ENCODE results near the gene COPE.

DNA sequence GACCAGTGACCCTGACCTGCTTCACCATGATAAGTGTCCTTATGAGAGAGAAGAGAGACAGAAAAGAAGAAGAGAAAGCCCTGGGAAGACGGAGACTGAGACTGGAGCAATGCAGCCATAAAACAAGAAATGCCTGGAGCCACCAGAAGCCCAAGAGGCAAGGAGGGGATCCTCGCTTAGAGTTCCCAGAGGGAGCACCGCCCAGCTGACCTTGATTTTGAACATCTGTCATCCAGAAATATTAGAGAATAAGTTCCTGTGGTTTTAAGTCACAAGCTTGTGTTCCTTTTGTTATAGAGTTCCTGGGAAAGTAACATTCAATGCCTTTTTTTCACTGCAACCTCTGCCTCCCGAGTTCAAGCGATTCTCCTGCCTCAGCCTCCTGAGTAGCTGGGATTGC is 43.5 kb downstream of the COPE start:
- TF ChIP-seq, protein P1, sequence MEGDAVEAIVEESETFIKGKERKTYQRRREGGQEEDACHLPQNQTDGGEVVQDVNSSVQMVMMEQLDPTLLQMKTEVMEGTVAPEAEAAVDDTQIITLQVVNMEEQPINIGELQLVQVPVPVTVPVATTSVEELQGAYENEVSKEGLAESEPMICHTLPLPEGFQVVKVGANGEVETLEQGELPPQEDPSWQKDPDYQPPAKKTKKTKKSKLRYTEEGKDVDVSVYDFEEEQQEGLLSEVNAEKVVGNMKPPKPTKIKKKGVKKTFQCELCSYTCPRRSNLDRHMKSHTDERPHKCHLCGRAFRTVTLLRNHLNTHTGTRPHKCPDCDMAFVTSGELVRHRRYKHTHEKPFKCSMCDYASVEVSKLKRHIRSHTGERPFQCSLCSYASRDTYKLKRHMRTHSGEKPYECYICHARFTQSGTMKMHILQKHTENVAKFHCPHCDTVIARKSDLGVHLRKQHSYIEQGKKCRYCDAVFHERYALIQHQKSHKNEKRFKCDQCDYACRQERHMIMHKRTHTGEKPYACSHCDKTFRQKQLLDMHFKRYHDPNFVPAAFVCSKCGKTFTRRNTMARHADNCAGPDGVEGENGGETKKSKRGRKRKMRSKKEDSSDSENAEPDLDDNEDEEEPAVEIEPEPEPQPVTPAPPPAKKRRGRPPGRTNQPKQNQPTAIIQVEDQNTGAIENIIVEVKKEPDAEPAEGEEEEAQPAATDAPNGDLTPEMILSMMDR (IDR thresholded peaks at IDR 0.05), result no peak
- no peak for TF ChIP-seq POLR2A (IDR thresholded peaks at IDR 0.05)

All from lower leg skin (tissue), 3 donors.